ENCODE data around the gene RYR3. TPM values are rescaled to one million over a fixed set of nuclear protein-coding genes. Genes with fewer than 3 reads are reported as not detected.
"Not testable (repeated sequence)": the region's sequence is repeated elsewhere in the genome, so short reads cannot be mapped to it uniquely, and the experiment has no call there.

Gene RYR3
- total and polyA plus RNA-seq, 2 donors, result 1.4 to 10.4 TPM

GRCh38 chr15:33565094-33565493 lies 254.3 kb downstream of the RYR3 start:
- H3K27me3 ChIP-seq (ENCODE audit: control insufficient read depth in 2 of 2, insufficient read depth in 1 of 2, low read length in 1 of 2), result no peaks in the 10 kb centered on the region
- peak in 1 of 9 donors; percentile 5 for DNase-seq (ENCODE audit: low read depth in 6 of 9, low spot score in 9 of 9)
- no peaks in the 10 kb centered on the region for H3K36me3 ChIP-seq (ENCODE audit: control insufficient read depth in 2 of 2, insufficient read depth in 2 of 2, low read length in 1 of 2)
- no peak overlapping the region for H3K4me3 ChIP-seq (ENCODE audit: low read length in 2 of 2)
- WGBS, result 61% methylated on average over 3 of the region's 3 CpGs
- H3K27ac ChIP-seq (ENCODE audit: low read depth in 1 of 2, low read length in 1 of 2), result no peak overlapping the region
- H3K9me3 ChIP-seq (ENCODE audit: control insufficient read depth in 2 of 2, insufficient read depth in 1 of 2, low read length in 1 of 2), result no peaks in the 10 kb centered on the region
- H3K4me1 ChIP-seq (ENCODE audit: control insufficient read depth in 2 of 2, insufficient read depth in 2 of 2, low read length in 2 of 2), result no peaks in the 10 kb centered on the region

DNA sequence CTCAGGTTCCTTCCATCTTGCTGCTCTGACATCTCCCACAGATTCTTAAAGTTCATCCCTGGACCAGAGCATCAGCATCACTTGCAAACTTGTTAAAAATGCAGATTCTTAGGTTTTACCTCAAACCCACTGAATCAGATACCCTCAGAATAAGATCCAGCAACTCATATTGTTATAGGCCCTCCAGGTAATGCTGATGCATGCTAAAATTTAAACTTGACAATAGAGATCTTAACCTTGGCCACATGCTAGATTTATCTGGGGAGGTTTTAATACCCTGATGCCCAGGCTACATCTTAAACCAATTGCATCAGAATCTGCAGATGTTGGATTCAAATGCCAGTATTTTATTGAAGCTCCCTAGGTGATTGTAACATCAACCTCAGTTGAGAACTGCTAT lies 256.9 kb downstream of the RYR3 start:
- no peaks in the 10 kb centered on the region for H3K27me3 ChIP-seq (ENCODE audit: control insufficient read depth in 2 of 2, insufficient read depth in 1 of 2, low read length in 1 of 2)
- no peaks in the 10 kb centered on the region for H3K4me1 ChIP-seq (ENCODE audit: control insufficient read depth in 2 of 2, insufficient read depth in 2 of 2, low read length in 2 of 2)
- DNase-seq (ENCODE audit: low read depth in 6 of 9, low spot score in 9 of 9), result no peak
- H3K9me3 ChIP-seq (ENCODE audit: control insufficient read depth in 2 of 2, insufficient read depth in 1 of 2, low read length in 1 of 2), result no peaks in the 10 kb centered on the region
- H3K36me3 ChIP-seq (ENCODE audit: control insufficient read depth in 2 of 2, insufficient read depth in 2 of 2, low read length in 1 of 2), result no peaks in the 10 kb centered on the region
- no peak overlapping the region for H3K4me3 ChIP-seq (ENCODE audit: low read length in 2 of 2)
- no peak overlapping the region for H3K27ac ChIP-seq (ENCODE audit: low read depth in 1 of 2, low read length in 1 of 2)

GRCh38 chr15:33569036-33569435 lies 258.3 kb downstream of the RYR3 start:
- H3K4me3 ChIP-seq (ENCODE audit: low read length in 2 of 2), result no peak overlapping the region
- WGBS, result 99% methylated on average over 1 of the region's 1 CpG

GRCh38 chr15:33577911-33578310 lies 267.1 kb downstream of the RYR3 start:
- WGBS, result 48% methylated on average over 2 of the region's 2 CpGs
- not testable (repeated sequence) for H3K36me3 ChIP-seq (ENCODE audit: control insufficient read depth in 2 of 2, insufficient read depth in 2 of 2, low read length in 1 of 2); H3K4me3 ChIP-seq (ENCODE audit: low read length in 2 of 2); DNase-seq (ENCODE audit: low read depth in 6 of 9, low spot score in 9 of 9); H3K27me3 ChIP-seq (ENCODE audit: control insufficient read depth in 2 of 2, insufficient read depth in 1 of 2, low read length in 1 of 2); H3K9me3 ChIP-seq (ENCODE audit: control insufficient read depth in 2 of 2, insufficient read depth in 1 of 2, low read length in 1 of 2); H3K27ac ChIP-seq (ENCODE audit: low read depth in 1 of 2, low read length in 1 of 2); H3K4me1 ChIP-seq (ENCODE audit: control insufficient read depth in 2 of 2, insufficient read depth in 2 of 2, low read length in 2 of 2)

More at GRCh38 chr15:33569036-33569435, 258.3 kb downstream of the RYR3 start:
- Histone ChIP-seq H3K36me3 (ENCODE audit: control insufficient read depth in 2 of 2, insufficient read depth in 2 of 2, low read length in 1 of 2) (no peaks in the 10 kb centered on the region), H3K9me3 (ENCODE audit: control insufficient read depth in 2 of 2, insufficient read depth in 1 of 2, low read length in 1 of 2) (no peaks in the 10 kb centered on the region), H3K4me1 (ENCODE audit: control insufficient read depth in 2 of 2, insufficient read depth in 2 of 2, low read length in 2 of 2) (no peaks in the 10 kb centered on the region), H3K27me3 (ENCODE audit: control insufficient read depth in 2 of 2, insufficient read depth in 1 of 2, low read length in 1 of 2) (no peaks in the 10 kb centered on the region), H3K27ac (ENCODE audit: low read depth in 1 of 2, low read length in 1 of 2) (no peak overlapping the region)
- DNase-seq (ENCODE audit: low read depth in 6 of 9, low spot score in 9 of 9), result no peak

DNA sequence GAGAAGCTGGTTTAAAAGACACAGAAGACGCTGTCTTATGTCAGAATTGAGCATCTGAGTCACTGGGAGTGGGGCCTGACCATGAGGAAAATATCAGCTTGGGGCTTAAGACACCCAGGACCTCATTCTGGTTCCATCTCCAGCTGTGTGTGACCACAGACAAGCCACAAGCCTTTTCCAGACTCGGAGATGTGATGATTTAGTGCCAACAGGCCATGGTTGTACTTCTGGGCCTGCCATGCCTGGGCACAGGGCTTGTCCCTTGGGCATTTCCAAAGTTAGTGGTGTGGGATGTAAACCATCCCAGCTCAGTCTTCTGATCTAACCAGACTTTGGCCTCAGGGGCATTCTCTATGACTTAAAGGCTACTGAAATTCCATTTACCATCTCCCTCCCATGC lies 269.8 kb downstream of the RYR3 start:
- Histone ChIP-seq H3K27ac (ENCODE audit: low read depth in 1 of 2, low read length in 1 of 2) (no peak overlapping the region), H3K4me1 (ENCODE audit: control insufficient read depth in 2 of 2, insufficient read depth in 2 of 2, low read length in 2 of 2) (no peaks in the 10 kb centered on the region), H3K9me3 (ENCODE audit: control insufficient read depth in 2 of 2, insufficient read depth in 1 of 2, low read length in 1 of 2) (no peaks in the 10 kb centered on the region), H3K27me3 (ENCODE audit: control insufficient read depth in 2 of 2, insufficient read depth in 1 of 2, low read length in 1 of 2) (no peaks in the 10 kb centered on the region), H3K36me3 (ENCODE audit: control insufficient read depth in 2 of 2, insufficient read depth in 2 of 2, low read length in 1 of 2) (no peaks in the 10 kb centered on the region), H3K4me3 (ENCODE audit: low read length in 2 of 2) (no peak overlapping the region)
- DNase-seq (ENCODE audit: low read depth in 6 of 9, low spot score in 9 of 9), result no peak
- WGBS, result 82% methylated on average over 2 of the region's 2 CpGs

GRCh38 chr15:33581032-33581431 lies 270.3 kb downstream of the RYR3 start:
- H3K27me3 ChIP-seq (ENCODE audit: control insufficient read depth in 2 of 2, insufficient read depth in 1 of 2, low read length in 1 of 2), result no peaks in the 10 kb centered on the region

GRCh38 chr15:33584797-33585196 lies 274.0 kb downstream of the RYR3 start:
- 78% methylated on average over 8 of the region's 8 CpGs for WGBS
- no peaks in the 10 kb centered on the region for H3K27me3 ChIP-seq (ENCODE audit: control insufficient read depth in 2 of 2, insufficient read depth in 1 of 2, low read length in 1 of 2)
- DNase-seq (ENCODE audit: low read depth in 6 of 9, low spot score in 9 of 9), result no peak

More at GRCh38 chr15:33581032-33581431, 270.3 kb downstream of the RYR3 start:
- H3K9me3 ChIP-seq (ENCODE audit: control insufficient read depth in 2 of 2, insufficient read depth in 1 of 2, low read length in 1 of 2), result no peaks in the 10 kb centered on the region
- H3K4me3 ChIP-seq (ENCODE audit: low read length in 2 of 2), result no peak overlapping the region
- DNase-seq (ENCODE audit: low read depth in 6 of 9, low spot score in 9 of 9), result no peak
- no peaks in the 10 kb centered on the region for H3K4me1 ChIP-seq (ENCODE audit: control insufficient read depth in 2 of 2, insufficient read depth in 2 of 2, low read length in 2 of 2)
- 71% methylated on average over 3 of the region's 3 CpGs for WGBS
- no peaks in the 10 kb centered on the region for H3K36me3 ChIP-seq (ENCODE audit: control insufficient read depth in 2 of 2, insufficient read depth in 2 of 2, low read length in 1 of 2)
- H3K27ac ChIP-seq (ENCODE audit: low read depth in 1 of 2, low read length in 1 of 2), result no peak overlapping the region

GRCh38 chr15:33586786-33587697 lies 276.3 kb downstream of the RYR3 start:
- WGBS, result 85% methylated on average over 17 of the region's 17 CpGs
- no peaks in the 10 kb centered on the region for H3K9me3 ChIP-seq (ENCODE audit: control insufficient read depth in 2 of 2, insufficient read depth in 1 of 2, low read length in 1 of 2)

More at GRCh38 chr15:33584797-33585196, 274.0 kb downstream of the RYR3 start:
- H3K4me3 ChIP-seq (ENCODE audit: low read length in 2 of 2), result no peak overlapping the region
- H3K4me1 ChIP-seq (ENCODE audit: control insufficient read depth in 2 of 2, insufficient read depth in 2 of 2, low read length in 2 of 2), result no peaks in the 10 kb centered on the region
- H3K36me3 ChIP-seq (ENCODE audit: control insufficient read depth in 2 of 2, insufficient read depth in 2 of 2, low read length in 1 of 2), result no peaks in the 10 kb centered on the region
- H3K27ac ChIP-seq (ENCODE audit: low read depth in 1 of 2, low read length in 1 of 2), result no peak overlapping the region
- no peaks in the 10 kb centered on the region for H3K9me3 ChIP-seq (ENCODE audit: control insufficient read depth in 2 of 2, insufficient read depth in 1 of 2, low read length in 1 of 2)

GRCh38 chr15:33587773-33588172 lies 277.0 kb downstream of the RYR3 start:
- no peaks in the 10 kb centered on the region for H3K27me3 ChIP-seq (ENCODE audit: control insufficient read depth in 2 of 2, insufficient read depth in 1 of 2, low read length in 1 of 2)
- no peaks in the 10 kb centered on the region for H3K4me1 ChIP-seq (ENCODE audit: control insufficient read depth in 2 of 2, insufficient read depth in 2 of 2, low read length in 2 of 2)
- 88% methylated on average over 2 of the region's 2 CpGs for WGBS
- no peak overlapping the region for H3K4me3 ChIP-seq (ENCODE audit: low read length in 2 of 2)
- H3K36me3 ChIP-seq (ENCODE audit: control insufficient read depth in 2 of 2, insufficient read depth in 2 of 2, low read length in 1 of 2), result no peaks in the 10 kb centered on the region
- H3K27ac ChIP-seq (ENCODE audit: low read depth in 1 of 2, low read length in 1 of 2), result no peak overlapping the region
- DNase-seq (ENCODE audit: low read depth in 6 of 9, low spot score in 9 of 9), result no peak
- no peaks in the 10 kb centered on the region for H3K9me3 ChIP-seq (ENCODE audit: control insufficient read depth in 2 of 2, insufficient read depth in 1 of 2, low read length in 1 of 2)

More at GRCh38 chr15:33586786-33587697, 276.3 kb downstream of the RYR3 start:
- Histone ChIP-seq H3K27ac (ENCODE audit: low read depth in 1 of 2, low read length in 1 of 2) (no peak overlapping the region), H3K4me3 (ENCODE audit: low read length in 2 of 2) (no peak overlapping the region), H3K4me1 (ENCODE audit: control insufficient read depth in 2 of 2, insufficient read depth in 2 of 2, low read length in 2 of 2) (no peaks in the 10 kb centered on the region), H3K27me3 (ENCODE audit: control insufficient read depth in 2 of 2, insufficient read depth in 1 of 2, low read length in 1 of 2) (no peaks in the 10 kb centered on the region), H3K36me3 (ENCODE audit: control insufficient read depth in 2 of 2, insufficient read depth in 2 of 2, low read length in 1 of 2) (no peaks in the 10 kb centered on the region)
- DNase-seq (ENCODE audit: low read depth in 6 of 9, low spot score in 9 of 9), result no peak
